ENCODE results near the gene ZNF891. TPM values are rescaled to one million over a fixed set of nuclear protein-coding genes. Genes with fewer than 3 reads are reported as not detected.

The ZNF891 gene
- total and polyA plus RNA-seq, 2 of the 4 experiments (the other 2 are of a cell fraction), result 0.26 to 0.36 TPM

- Histone ChIP-seq H4K8ac (ENCODE audit: low read depth in 2 of 2, low read length in 2 of 2) (no peak overlapping the region), H3K4me3 (ENCODE audit: insufficient read depth, low read depth, low read length) (no peak overlapping the region), H2AFZ (replicated peaks; ENCODE audit: low read length, poor library complexity) (no peak overlapping the region), H3K14ac (replicated peaks; ENCODE audit: low read depth, low read length) (no peak overlapping the region), H3K4me1 (ENCODE audit: control insufficient read depth, insufficient read depth, low read length) (no peaks in the 10 kb centered on the region), H4K20me1 (ENCODE audit: insufficient read depth, low read length) (no peaks in the 10 kb centered on the region), H3K27ac (ENCODE audit: insufficient read depth, low read length) (no peak overlapping the region), H2BK120ac (ENCODE audit: low read depth, low read length) (no peak overlapping the region), H3K9me1 (ENCODE audit: insufficient read depth, low read length) (no peaks in the 10 kb centered on the region), H4K5ac (ENCODE audit: low read depth, low read length) (no peak overlapping the region), H2AK5ac (ENCODE audit: low read depth, low read length) (no peak overlapping the region), H4K91ac (ENCODE audit: insufficient read depth, low read depth, low read length) (no peak overlapping the region), H3K9ac (ENCODE audit: low read depth, low read length) (no peak overlapping the region), H3K56ac (ENCODE audit: extremely low read depth, insufficient read depth, low read length) (no peak overlapping the region), H3K79me1 (ENCODE audit: low read depth in 1 of 2, low read length in 2 of 2) (no peaks in the 10 kb centered on the region), H3K9me3 (ENCODE audit: control insufficient read depth, insufficient read depth, low read length) (peaks cover 82% of the 10 kb centered on the region), H2BK20ac (ENCODE audit: low read depth, low read length) (no peak overlapping the region), H3K36me3 (ENCODE audit: control insufficient read depth, insufficient read depth, low read length) (peaks cover 9% of the 10 kb centered on the region), H2AK9ac (replicated peaks; ENCODE audit: low read depth, low read length, poor library complexity) (no peak overlapping the region), H3K4me2 (ENCODE audit: low read depth, low read length) (no peak overlapping the region), H3K23ac (ENCODE audit: low read depth, low read length) (no peak overlapping the region), H3K4ac (ENCODE audit: low read depth, low read length) (no peak overlapping the region), H2BK15ac (ENCODE audit: low read depth, low read length) (no peak overlapping the region), H3K18ac (ENCODE audit: low read depth, low read length) (no peak overlapping the region), H3K27me3 (ENCODE audit: control insufficient read depth, insufficient read depth, low read length) (no peaks in the 10 kb centered on the region), H2BK5ac (ENCODE audit: low read depth, low read length, poor library complexity, severe bottlenecking) (no peak overlapping the region)
- no CpG with 5 or more reads among the region's 1 CpG for WGBS, 2 experiments (ENCODE audit: extremely low coverage in 2 of 2, insufficient read length in 1 of 2)
- intact Hi-C loops (cut with micrococcal nuclease), result no loop called here
- ChIA-PET POLR2A (ENCODE audit: unreplicated experiment) (no interaction called here), CTCF (no interaction called here)
- TF ChIP-seq MAFK (IDR thresholded peaks at IDR 0.05; ENCODE audit: low read depth, low read length), result no peak
- in situ Hi-C loops (cut with MboI; ENCODE audit: low sequenced_read_pairs), result no loop called here
- ATAC-seq (ENCODE audit: low read depth), result no peak
- DNase-seq, result no peak
- dilution Hi-C loops (cut with HindIII; ENCODE audit: low sequenced_read_pairs, unreplicated experiment), result no loop called here
- BruUV-seq (replicated peaks), result no TSS peak
Measured at GRCh38 chr12:133063556-133063955, 66.5 kb downstream of the ZNF891 start.
